HEK293 (cell line): ENCODE measurements around the gene NDUFS2.
A peak's percentile ranks its signal among the peaks of the same experiment; 100 is the strongest.

Experiments used
- CTCF ChIA-PET: fragments of 350-600 bp; formaldehyde crosslinking; extraction: SDS; loops from one replicate; lab custom pipeline; 2021; ENCODE audit warnings: antibody characterized with exemption; lab: Yijun Ruan, JAX
- POLR2A ChIA-PET: fragments of 300-600 bp; formaldehyde crosslinking; extraction: SDS; loops from one replicate; lab custom pipeline; 2020; ENCODE audit warnings: antibody characterized with exemption, inconsistent platforms; lab: Yijun Ruan, JAX
- H3K27ac ChIP-seq: fragments of 200-500 bp; sonication (Bioruptor generic); 2 replicates; pipeline ENCODE4 v1.5.1; 2014; ENCODE audit warnings: low read depth, low read length, control low read depth, inconsistent platforms; ENCODE audit errors: extremely low read depth
- H3K36me3 ChIP-seq, 2 experiments: fragments of 200-500 bp in 1 of 2; sonication (Bioruptor generic) in 1 of 2; 1 replicate in 1 of 2; 2 replicates in 1 of 2; pipeline ENCODE4 v1.5.1; 2014 to 2017; ENCODE audit warnings: inconsistent platforms in 2 of 2, low read length in 2 of 2; ENCODE audit not compliant: control insufficient read depth in 2 of 2, insufficient read depth in 1 of 2
- H3K4me1 ChIP-seq: fragments of 200-500 bp; sonication (Bioruptor generic); 2 replicates; pipeline ENCODE4 v1.5.1; 2014; ENCODE audit warnings: mild to moderate bottlenecking, low read length, inconsistent platforms; ENCODE audit not compliant: control insufficient read depth, insufficient read depth
- H3K4me3 ChIP-seq: 2 replicates; pipeline ENCODE4 v1.5.1; 2011; ENCODE audit warnings: low read depth, mild to moderate bottlenecking, control low read depth, low read length, moderate library complexity
- H3K9me3 ChIP-seq: fragments of 200-500 bp; sonication (Bioruptor generic); 2 replicates; pipeline ENCODE4 v1.5.1; 2014; ENCODE audit warnings: low read depth, low read length, inconsistent platforms; ENCODE audit not compliant: control insufficient read depth, insufficient read depth
- GFI1B ChIP-seq: fragments of 450-650 bp; formaldehyde crosslinking; IDR thresholded peaks from 2 replicates; pipeline ENCODE4 v1.5.1; 2016; ENCODE audit warnings: missing biosample characterization, missing genetic modification characterization
- GLIS1 ChIP-seq: fragments of 450-650 bp; formaldehyde crosslinking; IDR thresholded peaks from 2 replicates; pipeline ENCODE4 v1.5.1; 2016; ENCODE audit warnings: missing biosample characterization, missing genetic modification characterization
- KLF16 ChIP-seq: fragments of 450-650 bp; formaldehyde crosslinking; IDR thresholded peaks from 2 replicates; pipeline ENCODE4 v1.5.1; 2017; ENCODE audit warnings: missing biosample characterization, missing genetic modification characterization
- KLF7 ChIP-seq: fragments of 450-650 bp; formaldehyde crosslinking; IDR thresholded peaks from 2 replicates; pipeline ENCODE4 v1.5.1; 2016; ENCODE audit warnings: missing biosample characterization, missing genetic modification characterization, borderline replicate concordance
- MEIS1 ChIP-seq: sonication (generic); formaldehyde crosslinking; IDR thresholded peaks from 2 replicates; pipeline ENCODE4 v1.8.1; 2022; ENCODE audit warnings: missing genetic modification reagents, mild to moderate bottlenecking, borderline replicate concordance
- SCRT1 ChIP-seq: fragments of 450-650 bp; formaldehyde crosslinking; IDR thresholded peaks from 2 replicates; pipeline ENCODE4 v1.5.1; 2016; ENCODE audit warnings: missing biosample characterization, missing genetic modification characterization, borderline replicate concordance
- ZBTB17 ChIP-seq: fragments of 450-650 bp; formaldehyde crosslinking; IDR thresholded peaks from 2 replicates; pipeline ENCODE4 v1.5.1; 2016; ENCODE audit warnings: missing biosample characterization, missing genetic modification characterization
- ZBTB20 ChIP-seq: fragments of 450-650 bp; formaldehyde crosslinking; IDR thresholded peaks from 2 replicates; pipeline ENCODE4 v1.5.1; 2016; ENCODE audit warnings: missing biosample characterization, missing genetic modification characterization
- ZFP41 ChIP-seq: fragments of 450-650 bp; formaldehyde crosslinking; IDR thresholded peaks from 2 replicates; pipeline ENCODE4 v1.5.1; 2016; ENCODE audit warnings: missing biosample characterization, missing genetic modification characterization, borderline replicate concordance
- ZIC2 ChIP-seq: fragments of 450-650 bp; formaldehyde crosslinking; IDR thresholded peaks from 2 replicates; pipeline ENCODE4 v1.5.1; 2016; ENCODE audit warnings: missing biosample characterization, missing genetic modification characterization
- ZNF10 ChIP-seq: fragments of 450-650 bp; formaldehyde crosslinking; IDR thresholded peaks from 2 replicates; pipeline ENCODE4 v1.5.1; 2017; ENCODE audit warnings: missing biosample characterization, missing genetic modification characterization
- ZNF155 ChIP-seq: fragments of 450-650 bp; formaldehyde crosslinking; IDR thresholded peaks from 2 replicates; pipeline ENCODE4 v1.5.1; 2016; ENCODE audit warnings: missing biosample characterization, missing genetic modification characterization
- ZNF157 ChIP-seq: fragments of 450-650 bp; formaldehyde crosslinking; IDR thresholded peaks from 2 replicates; pipeline ENCODE4 v1.5.1; 2016; ENCODE audit warnings: missing biosample characterization, missing genetic modification characterization
- ZNF214 ChIP-seq: fragments of 450-650 bp; formaldehyde crosslinking; IDR thresholded peaks from 2 replicates; pipeline ENCODE4 v1.5.1; 2017; ENCODE audit warnings: missing biosample characterization, mild to moderate bottlenecking, missing genetic modification characterization, borderline replicate concordance
- ZNF221 ChIP-seq: fragments of 450-650 bp; formaldehyde crosslinking; IDR thresholded peaks from 2 replicates; pipeline ENCODE4 v1.5.1; 2017; ENCODE audit warnings: missing biosample characterization, missing genetic modification characterization, borderline replicate concordance
- ZNF341 ChIP-seq: fragments of 450-650 bp; formaldehyde crosslinking; IDR thresholded peaks from 2 replicates; pipeline ENCODE4; 2016; ENCODE audit warnings: low read depth, missing biosample characterization, missing genetic modification characterization
- ZNF423 ChIP-seq: fragments of 450-650 bp; formaldehyde crosslinking; IDR thresholded peaks from 2 replicates; pipeline ENCODE4 v1.5.1; 2016; ENCODE audit warnings: missing biosample characterization, missing genetic modification characterization
- ZNF529 ChIP-seq: fragments of 450-650 bp; formaldehyde crosslinking; IDR thresholded peaks from 2 replicates; pipeline ENCODE4 v1.5.1; 2017; ENCODE audit warnings: missing genetic modification characterization, missing biosample characterization; ENCODE audit not compliant: insufficient replicate concordance
- ZNF530 ChIP-seq: fragments of 450-650 bp; formaldehyde crosslinking; IDR thresholded peaks from 2 replicates; pipeline ENCODE4 v1.5.1; 2016; ENCODE audit warnings: low read depth, missing biosample characterization, missing genetic modification characterization
- ZNF561 ChIP-seq: fragments of 450-650 bp; IDR thresholded peaks from 2 replicates; pipeline ENCODE4 v1.5.1; 2018; ENCODE audit warnings: missing biosample characterization, missing genetic modification characterization, borderline replicate concordance
- ZNF654 ChIP-seq: fragments of 450-650 bp; formaldehyde crosslinking; IDR thresholded peaks from 2 replicates; pipeline ENCODE4 v1.5.1; 2016; ENCODE audit warnings: low read depth, missing biosample characterization, missing genetic modification characterization
- ZNF747 ChIP-seq: fragments of 450-650 bp; formaldehyde crosslinking; IDR thresholded peaks from 2 replicates; pipeline ENCODE4 v1.5.1; 2016; ENCODE audit warnings: missing biosample characterization, missing genetic modification characterization
- ZNF837 ChIP-seq: fragments of 450-650 bp; formaldehyde crosslinking; IDR thresholded peaks from 2 replicates; pipeline ENCODE4 v1.5.1; 2016; ENCODE audit warnings: missing biosample characterization, missing genetic modification characterization
- ZXDB ChIP-seq: fragments of 450-650 bp; formaldehyde crosslinking; IDR thresholded peaks from 2 replicates; pipeline ENCODE4 v1.5.1; 2016; ENCODE audit warnings: missing biosample characterization, missing genetic modification characterization
- TF ChIP-seq, protein P1 (sequence below): fragments of 450-650 bp; formaldehyde crosslinking; IDR thresholded peaks from 2 replicates; pipeline ENCODE4 v1.5.1; 2016; ENCODE audit warnings: missing biosample characterization, missing genetic modification characterization
- TF ChIP-seq, protein P2 (sequence below): fragments of 450-650 bp; formaldehyde crosslinking; IDR thresholded peaks from 2 replicates; pipeline ENCODE4 v1.5.1; 2016; ENCODE audit warnings: missing biosample characterization, missing genetic modification characterization

The NDUFS2 gene

DNA sequence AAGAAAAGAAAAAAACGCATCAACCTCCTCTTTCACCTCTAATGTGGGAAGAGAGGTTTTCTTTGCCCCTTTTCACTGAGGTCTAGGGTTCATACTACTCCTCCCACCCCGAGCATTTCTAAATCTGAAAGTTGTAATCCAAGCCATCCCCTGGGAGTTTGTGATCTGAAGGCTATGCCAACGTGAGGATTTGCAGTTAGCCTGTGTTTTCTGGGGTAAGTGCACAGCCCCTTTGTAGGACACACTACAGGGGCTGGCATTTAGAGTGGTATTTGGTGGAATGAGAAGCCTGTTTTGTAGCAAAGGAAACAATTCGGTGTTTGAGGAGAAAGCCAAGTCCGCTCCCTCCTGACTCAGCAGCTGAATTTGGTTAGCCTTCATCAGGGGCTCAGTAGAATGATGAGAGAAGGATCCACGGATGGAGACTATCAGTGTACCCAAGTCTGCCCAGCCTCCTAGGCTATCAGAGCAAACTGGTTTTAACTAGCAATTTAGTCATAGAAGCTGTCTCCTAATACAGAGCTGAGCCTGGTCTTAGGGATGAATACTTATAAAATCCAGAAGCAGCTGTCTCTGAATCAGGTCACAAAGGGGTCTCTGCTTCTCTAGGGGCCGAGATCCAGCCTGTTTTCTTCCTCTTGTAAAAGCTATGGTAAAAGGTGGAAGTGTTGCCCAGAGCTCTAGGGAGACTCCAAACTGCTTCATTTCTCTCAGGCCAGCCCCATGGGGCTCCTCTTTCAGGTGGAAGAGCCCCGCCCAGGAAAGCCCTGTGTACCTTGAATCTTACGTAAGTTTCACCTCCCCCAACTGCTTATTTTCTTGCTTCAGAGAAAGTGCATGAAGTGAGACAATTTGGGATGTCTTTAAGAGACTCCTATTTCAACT, 58.5 kb downstream of the NDUFS2 start:
- Histone ChIP-seq H3K4me1 (peaks cover 6% of the 10 kb centered on the region; the same call in 1 of the 2 replicates), H3K4me3 (no peak overlapping the region), H3K36me3 (no peaks in the 10 kb centered on the region), H3K9me3 (no peaks in the 10 kb centered on the region), H3K27ac (no peak overlapping the region)
- TF ChIP-seq ZNF747 (tag by site-specific recombination) (no peak), ZIC2 (tag by site-specific recombination) (no peak), SCRT1 (tag by site-specific recombination) (no peak), ZNF423 (tag by site-specific recombination) (no peak), ZNF561 (tag by site-specific recombination) (no peak), ZNF155 (no peak), KLF16 (tag by site-specific recombination) (no peak), ZBTB17 (tag by site-specific recombination) (peak; percentile 82), GLIS1 (0 out of 2 replicates have a peak, but pooled peaks have one; percentile 14), ZNF157 (tag by site-specific recombination) (no peak), ZNF837 (tag by site-specific recombination) (no peak), MEIS1 (CRISPR knock-in tag) (no peak), ZNF654 (tag by site-specific recombination) (no peak), ZNF530 (tag by site-specific recombination) (no peak), ZNF529 (no peak), KLF7 (tag by site-specific recombination) (no peak), ZFP41 (tag by site-specific recombination) (no peak), ZNF10 (tag by site-specific recombination) (peak; percentile 32; the same call in 1 of the 2 replicates), ZBTB20 (no peak), ZNF214 (tag by site-specific recombination) (no peak)
- ChIA-PET POLR2A (no interaction called here), CTCF (interaction anchor here (0.6 to 2.5 kb wide), 7 partner anchors 8 to 122 kb away, joined by 3 to 11 read pairs (median 5); partner anchors contain the start of genes SDHC and TOMM40L)

DNA sequence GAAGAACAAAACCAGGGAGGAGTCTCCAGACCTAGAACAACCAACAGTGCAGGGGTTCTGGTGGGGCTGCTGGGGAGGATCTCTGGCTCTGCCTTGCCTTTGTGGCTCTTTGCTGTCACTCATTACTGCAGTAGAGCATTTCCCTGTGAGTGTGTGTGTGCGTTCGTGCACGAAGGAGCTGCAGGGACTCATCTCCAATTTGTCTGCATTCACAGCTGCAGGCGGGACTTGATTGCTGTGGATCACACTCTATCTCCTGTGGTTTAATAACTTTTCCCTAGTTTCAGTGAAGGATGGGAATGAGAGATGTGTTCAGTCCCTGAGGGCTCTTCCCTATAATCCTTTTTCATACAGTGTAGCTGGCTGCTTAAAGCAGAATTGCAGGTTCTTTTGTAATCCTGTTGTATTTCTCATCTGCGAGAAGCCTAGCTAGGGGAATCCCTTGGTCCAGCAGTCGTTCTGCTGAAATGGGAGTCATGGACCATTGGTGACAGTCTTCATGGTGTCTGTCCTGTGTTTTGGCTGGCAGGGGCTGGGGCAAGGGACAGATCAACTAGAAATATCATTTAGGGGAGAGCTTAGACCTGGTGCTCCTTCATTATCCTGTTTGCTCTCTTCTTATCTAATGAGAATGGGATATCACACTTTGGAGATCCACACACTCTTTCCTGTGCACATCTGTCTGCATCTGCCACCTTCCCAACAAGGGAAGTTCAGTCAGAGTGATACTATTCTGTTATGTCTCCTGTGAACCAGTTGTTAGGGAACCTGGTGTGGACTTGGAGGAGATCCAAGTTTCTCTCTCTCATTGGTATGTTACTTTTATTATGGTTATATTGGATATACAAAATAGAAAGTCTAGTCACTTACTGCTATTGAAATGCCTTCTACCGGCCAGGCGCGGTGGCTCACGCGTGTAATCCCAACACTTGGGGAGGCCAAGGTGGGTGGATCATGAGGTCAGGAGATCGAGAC, 59.4 kb downstream of the NDUFS2 start:
- CTCF ChIA-PET, result interaction anchor here (0.6 to 2.5 kb wide), 5 partner anchors 30 to 478 kb away, joined by 3 to 11 read pairs (median 5); partner anchors contain the start of genes SDHC and TOMM40L

More for the DNA sequence above, 59.4 kb downstream of the NDUFS2 start:
- no peak overlapping the region for H3K27ac ChIP-seq
- no peaks in the 10 kb centered on the region for H3K9me3 ChIP-seq
- POLR2A ChIA-PET, result no interaction called here
- TF ChIP-seq ZNF221 (tag by site-specific recombination), result no peak
- no peak for TF ChIP-seq ZXDB (tag by site-specific recombination)
- peak; percentile 72 for TF ChIP-seq ZNF341
- TF ChIP-seq, protein P1, sequence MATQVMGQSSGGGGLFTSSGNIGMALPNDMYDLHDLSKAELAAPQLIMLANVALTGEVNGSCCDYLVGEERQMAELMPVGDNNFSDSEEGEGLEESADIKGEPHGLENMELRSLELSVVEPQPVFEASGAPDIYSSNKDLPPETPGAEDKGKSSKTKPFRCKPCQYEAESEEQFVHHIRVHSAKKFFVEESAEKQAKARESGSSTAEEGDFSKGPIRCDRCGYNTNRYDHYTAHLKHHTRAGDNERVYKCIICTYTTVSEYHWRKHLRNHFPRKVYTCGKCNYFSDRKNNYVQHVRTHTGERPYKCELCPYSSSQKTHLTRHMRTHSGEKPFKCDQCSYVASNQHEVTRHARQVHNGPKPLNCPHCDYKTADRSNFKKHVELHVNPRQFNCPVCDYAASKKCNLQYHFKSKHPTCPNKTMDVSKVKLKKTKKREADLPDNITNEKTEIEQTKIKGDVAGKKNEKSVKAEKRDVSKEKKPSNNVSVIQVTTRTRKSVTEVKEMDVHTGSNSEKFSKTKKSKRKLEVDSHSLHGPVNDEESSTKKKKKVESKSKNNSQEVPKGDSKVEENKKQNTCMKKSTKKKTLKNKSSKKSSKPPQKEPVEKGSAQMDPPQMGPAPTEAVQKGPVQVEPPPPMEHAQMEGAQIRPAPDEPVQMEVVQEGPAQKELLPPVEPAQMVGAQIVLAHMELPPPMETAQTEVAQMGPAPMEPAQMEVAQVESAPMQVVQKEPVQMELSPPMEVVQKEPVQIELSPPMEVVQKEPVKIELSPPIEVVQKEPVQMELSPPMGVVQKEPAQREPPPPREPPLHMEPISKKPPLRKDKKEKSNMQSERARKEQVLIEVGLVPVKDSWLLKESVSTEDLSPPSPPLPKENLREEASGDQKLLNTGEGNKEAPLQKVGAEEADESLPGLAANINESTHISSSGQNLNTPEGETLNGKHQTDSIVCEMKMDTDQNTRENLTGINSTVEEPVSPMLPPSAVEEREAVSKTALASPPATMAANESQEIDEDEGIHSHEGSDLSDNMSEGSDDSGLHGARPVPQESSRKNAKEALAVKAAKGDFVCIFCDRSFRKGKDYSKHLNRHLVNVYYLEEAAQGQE, result peak; percentile 84
- TF ChIP-seq GLIS1, result 0 out of 2 replicates have a peak, but pooled peaks have one; percentile 18
- TF ChIP-seq GFI1B (tag by site-specific recombination), result no peak
- TF ChIP-seq, protein P2, sequence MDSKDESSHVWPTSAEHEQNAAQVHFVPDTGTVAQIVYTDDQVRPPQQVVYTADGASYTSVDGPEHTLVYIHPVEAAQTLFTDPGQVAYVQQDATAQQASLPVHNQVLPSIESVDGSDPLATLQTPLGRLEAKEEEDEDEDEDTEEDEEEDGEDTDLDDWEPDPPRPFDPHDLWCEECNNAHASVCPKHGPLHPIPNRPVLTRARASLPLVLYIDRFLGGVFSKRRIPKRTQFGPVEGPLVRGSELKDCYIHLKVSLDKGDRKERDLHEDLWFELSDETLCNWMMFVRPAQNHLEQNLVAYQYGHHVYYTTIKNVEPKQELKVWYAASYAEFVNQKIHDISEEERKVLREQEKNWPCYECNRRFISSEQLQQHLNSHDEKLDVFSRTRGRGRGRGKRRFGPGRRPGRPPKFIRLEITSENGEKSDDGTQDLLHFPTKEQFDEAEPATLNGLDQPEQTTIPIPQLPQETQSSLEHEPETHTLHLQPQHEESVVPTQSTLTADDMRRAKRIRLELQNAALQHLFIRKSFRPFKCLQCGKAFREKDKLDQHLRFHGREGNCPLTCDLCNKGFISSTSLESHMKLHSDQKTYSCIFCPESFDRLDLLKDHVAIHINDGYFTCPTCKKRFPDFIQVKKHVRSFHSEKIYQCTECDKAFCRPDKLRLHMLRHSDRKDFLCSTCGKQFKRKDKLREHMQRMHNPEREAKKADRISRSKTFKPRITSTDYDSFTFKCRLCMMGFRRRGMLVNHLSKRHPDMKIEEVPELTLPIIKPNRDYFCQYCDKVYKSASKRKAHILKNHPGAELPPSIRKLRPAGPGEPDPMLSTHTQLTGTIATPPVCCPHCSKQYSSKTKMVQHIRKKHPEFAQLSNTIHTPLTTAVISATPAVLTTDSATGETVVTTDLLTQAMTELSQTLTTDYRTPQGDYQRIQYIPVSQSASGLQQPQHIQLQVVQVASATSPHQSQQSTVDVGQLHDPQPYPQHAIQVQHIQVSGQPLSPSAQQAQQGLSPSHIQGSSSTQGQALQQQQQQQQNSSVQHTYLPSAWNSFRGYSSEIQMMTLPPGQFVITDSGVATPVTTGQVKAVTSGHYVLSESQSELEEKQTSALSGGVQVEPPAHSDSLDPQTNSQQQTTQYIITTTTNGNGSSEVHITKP, result peak; percentile 75
- peaks cover 10% of the 10 kb centered on the region; the same call in 1 of the 2 replicates for H3K4me1 ChIP-seq
- H3K36me3 ChIP-seq, result no peaks in the 10 kb centered on the region
- H3K4me3 ChIP-seq, result no peak overlapping the region
